H1 (cell line): ENCODE data around the gene SIDT1. TPM values are rescaled to one million over a fixed set of nuclear protein-coding genes. Genes with fewer than 3 reads are reported as not detected.

ENCODE experiments used
- CTCF ChIA-PET: fragments of 300-600 bp; sonication (Branson Sonifier 250); formaldehyde crosslinking; loops from one replicate; lab custom pipeline; 2021; ENCODE audit not compliant: partially characterized antibody; lab: Charles Lee
- POLR2A ChIA-PET: fragments of 300-600 bp; sonication (Branson Sonifier 250); formaldehyde crosslinking; loops from one replicate; lab custom pipeline; 2021; ENCODE audit warnings: inconsistent platforms; ENCODE audit not compliant: partially characterized antibody; lab: Charles Lee
- DNase-seq, 2 experiments: peaks; one replicate each; pipeline versions ENCODE4 v3.0.0 to v3.0.0-alpha.2; 2010 to 2022; ENCODE audit warnings: low spot score in 2 of 2, low read depth in 1 of 2, mixed read lengths in 1 of 2
- FAIRE-seq: peaks from 2 replicates; lab custom pipeline; 2011; peaks lifted over from hg19 to GRCh38; lab: Jason Lieb, UNC
- H2AFZ ChIP-seq: 2 replicates; pipeline ENCODE4 v1.8.1; 2012; ENCODE audit warnings: low read length, inconsistent platforms
- H2AK5ac ChIP-seq: 2 replicates; pipeline ENCODE4 v1.6.1; 2013; ENCODE audit warnings: low read depth, low read length
- H2BK120ac ChIP-seq: replicated peaks from 2 replicates; pipeline ENCODE3; 2013; ENCODE audit warnings: low read depth, low read length, inconsistent platforms
- H2BK12ac ChIP-seq: 2 replicates; pipeline ENCODE4 v1.6.1; 2013; ENCODE audit warnings: low read depth, low read length
- H2BK15ac ChIP-seq: 2 replicates; pipeline ENCODE4 v1.6.1; 2013; ENCODE audit warnings: low read length
- H2BK20ac ChIP-seq: 2 replicates; pipeline ENCODE4 v1.6.1; 2013; ENCODE audit warnings: low read length
- H2BK5ac ChIP-seq: 2 replicates; pipeline ENCODE4 v1.6.1; 2013; ENCODE audit warnings: low read depth, low read length
- H3K14ac ChIP-seq: 2 replicates; pipeline ENCODE4 v1.6.1; 2013; ENCODE audit warnings: inconsistent platforms; ENCODE audit not compliant: insufficient read length
- H3K18ac ChIP-seq: 2 replicates; pipeline ENCODE4 v1.6.1; 2013; ENCODE audit warnings: low read length; ENCODE audit errors: extremely low read depth
- H3K23ac ChIP-seq: 2 replicates; pipeline ENCODE4 v1.6.1; 2013; ENCODE audit warnings: inconsistent platforms; ENCODE audit not compliant: insufficient read length
- H3K23me2 ChIP-seq: 2 replicates; pipeline ENCODE4 v1.6.1; 2013; ENCODE audit warnings: low read depth, low read length
- H3K27ac ChIP-seq: 2 replicates; pipeline ENCODE4 v1.6.1; 2011; ENCODE audit warnings: low read depth, low read length, inconsistent platforms
- H3K27me3 ChIP-seq, 4 experiments: replicated peaks in 1 of 4; 1 replicate in 1 of 4; 2 replicates in 3 of 4; pipeline versions ENCODE4 v1.6.1 to v1.8.1; 2011 to 2013; ENCODE audit warnings: low read length in 3 of 4, mild to moderate bottlenecking in 3 of 4, inconsistent platforms in 2 of 4, mixed read lengths in 2 of 4, moderate library complexity in 1 of 4; ENCODE audit not compliant: control insufficient read depth in 3 of 4, insufficient read depth in 3 of 4; ENCODE audit errors: extremely low read depth in 1 of 4
- H3K36me3 ChIP-seq, 4 experiments: 2 replicates each; pipeline versions ENCODE4 v1.6.1 to v1.8.1; 2011 to 2013; ENCODE audit warnings: mild to moderate bottlenecking in 4 of 4, low read length in 3 of 4, moderate library complexity in 2 of 4, control low read depth in 1 of 4, inconsistent platforms in 1 of 4; ENCODE audit not compliant: insufficient read depth in 4 of 4, control insufficient read depth in 2 of 4
- H3K4ac ChIP-seq: replicated peaks from 2 replicates; pipeline ENCODE3; 2013; ENCODE audit warnings: low read length, low read depth, mixed read lengths, inconsistent platforms; ENCODE audit not compliant: insufficient read length
- H3K4me1 ChIP-seq, 4 experiments: replicated peaks in 1 of 4; 1 replicate in 1 of 4; 2 replicates in 3 of 4; pipeline versions ENCODE4 v1.6.1 to v1.8.1; 2011 to 2013; ENCODE audit warnings: low read length in 3 of 4, inconsistent platforms in 2 of 4, mixed read lengths in 1 of 4; ENCODE audit not compliant: insufficient read depth in 4 of 4, control insufficient read depth in 3 of 4
- H3K4me2 ChIP-seq, 2 experiments: 2 replicates each; pipeline versions ENCODE4 v1.6.1 to v1.8.1; 2011 to 2013; ENCODE audit warnings: low read depth in 2 of 2, low read length in 2 of 2, control low read depth in 1 of 2, inconsistent platforms in 1 of 2, mild to moderate bottlenecking in 1 of 2; ENCODE audit not compliant: insufficient read depth in 1 of 2
- H3K4me3 ChIP-seq, 4 experiments: fragments of 200-600, 300-600 bp in 1 of 4; sonication (generic), shearing (Covaris generic), sonication (Bioruptor Twin) in 1 of 4; 2 replicates each; pipeline versions ENCODE4 v1.5.1 to v1.8.1; 2011 to 2016; ENCODE audit warnings: low read length in 4 of 4, low read depth in 3 of 4, control low read depth in 2 of 4, inconsistent platforms in 2 of 4, mild to moderate bottlenecking in 2 of 4, mixed read lengths in 1 of 4, moderate library complexity in 1 of 4; ENCODE audit not compliant: insufficient read depth in 2 of 4; ENCODE audit errors: extremely low read depth in 1 of 4
- H3K56ac ChIP-seq: replicated peaks from 2 replicates; pipeline ENCODE3; 2013; ENCODE audit warnings: low read depth, mild to moderate bottlenecking, mixed read lengths, low read length, inconsistent platforms; ENCODE audit not compliant: insufficient read length
- H3K79me1 ChIP-seq: 2 replicates; pipeline ENCODE4 v1.6.1; 2013; ENCODE audit warnings: low read depth, low read length, control low read depth
- H3K79me2 ChIP-seq, 2 experiments: 2 replicates each; pipeline versions ENCODE4 v1.6.1 to v1.8.1; 2012 to 2013; ENCODE audit warnings: low read length in 2 of 2, mild to moderate bottlenecking in 2 of 2, inconsistent platforms in 1 of 2; ENCODE audit not compliant: insufficient read depth in 2 of 2, control insufficient read depth in 1 of 2
- H3K9ac ChIP-seq, 4 experiments: replicated peaks in 1 of 4; 1 replicate in 1 of 4; 2 replicates in 3 of 4; pipeline versions ENCODE4 v1.6.1 to v1.8.1; 2011 to 2013; ENCODE audit warnings: low read depth in 3 of 4, low read length in 3 of 4, control low read depth in 2 of 4, mild to moderate bottlenecking in 2 of 4, moderate library complexity in 2 of 4, inconsistent platforms in 1 of 4; ENCODE audit errors: extremely low read depth in 1 of 4
- H3K9me3 ChIP-seq, 2 experiments: 2 replicates each; pipeline versions ENCODE4 v1.6.1 to v1.8.1; 2012 to 2013; ENCODE audit warnings: mild to moderate bottlenecking in 2 of 2, moderate library complexity in 2 of 2, control low read depth in 1 of 2, inconsistent platforms in 1 of 2, low read depth in 1 of 2, low read length in 1 of 2, mixed read lengths in 1 of 2; ENCODE audit not compliant: insufficient read depth in 2 of 2
- H4K20me1 ChIP-seq, 2 experiments: replicated peaks in 1 of 2; 2 replicates each; pipeline versions ENCODE3 to v1.8.1; 2011 to 2013; ENCODE audit warnings: inconsistent platforms in 2 of 2, low read length in 2 of 2, mild to moderate bottlenecking in 1 of 2; ENCODE audit not compliant: insufficient read depth in 2 of 2, control insufficient read depth in 1 of 2
- H4K5ac ChIP-seq: 2 replicates; pipeline ENCODE4 v1.6.1; 2013; ENCODE audit warnings: low read length, low read depth, mixed read lengths, inconsistent platforms; ENCODE audit not compliant: insufficient read length
- H4K8ac ChIP-seq: 2 replicates; pipeline ENCODE4 v1.8.0; 2013; ENCODE audit warnings: mild to moderate bottlenecking, moderate library complexity, low read length, inconsistent platforms; ENCODE audit not compliant: insufficient read depth; ENCODE audit errors: extremely low read depth
- H4K91ac ChIP-seq: replicated peaks from 2 replicates; pipeline ENCODE3; 2013; ENCODE audit warnings: low read length, mixed read lengths, inconsistent platforms; ENCODE audit not compliant: insufficient read length
- ATF3 ChIP-seq: IDR thresholded peaks from 2 replicates; pipeline ENCODE4 v1.6.1; 2011; ENCODE audit warnings: low read depth, mild to moderate bottlenecking, low read length; ENCODE audit not compliant: insufficient read depth
- CHD2 ChIP-seq: IDR thresholded peaks from 2 replicates; pipeline ENCODE4 v1.6.1; 2012; ENCODE audit warnings: low read length, improper control_type of control experiment
- FOSL1 ChIP-seq: IDR thresholded peaks from 2 replicates; pipeline ENCODE4 v1.6.1; 2011; ENCODE audit warnings: mild to moderate bottlenecking, low read depth, low read length, moderate library complexity; ENCODE audit not compliant: insufficient read depth
- JUN ChIP-seq: IDR thresholded peaks from 2 replicates; pipeline ENCODE4 v1.6.1; 2011; ENCODE audit warnings: low read depth, mild to moderate bottlenecking, improper control_type of control experiment, low read length
- POLR2AphosphoS5 ChIP-seq: IDR thresholded peaks from 2 replicates; pipeline ENCODE4 v1.6.1; 2011; ENCODE audit warnings: low read depth, low read length
- SAP30 ChIP-seq: fragments of 300-600 bp; sonication (generic); IDR thresholded peaks from 2 replicates; pipeline ENCODE4 v1.7.1; 2012; ENCODE audit warnings: low read length, moderate library complexity, mild to moderate bottlenecking, inconsistent platforms; ENCODE audit not compliant: insufficient read depth, insufficient replicate concordance
- SIN3A ChIP-seq, 2 experiments: IDR thresholded peaks in 1 of 2; conservative IDR thresholded peaks in 1 of 2; 2 replicates each; pipeline ENCODE4 v1.6.1; 2011 to 2012; ENCODE audit warnings: low read length in 2 of 2, improper control_type of control experiment in 1 of 2, low read depth in 1 of 2, mild to moderate bottlenecking in 1 of 2
- TEAD4 ChIP-seq: IDR thresholded peaks from 2 replicates; pipeline ENCODE4 v1.6.1; 2012; ENCODE audit warnings: low read depth, low read length, inconsistent platforms, mixed read lengths
- WGBS, 2 experiments: shearing (Covaris generic) in 1 of 2; methylation state at CpG; one replicate each; pipeline versions ENCODE4 v1.1.6 to v1.1.7; 2013 to 2015; ENCODE audit warnings: low lambda C conversion rate in 2 of 2, mixed read lengths in 2 of 2, inconsistent platforms in 1 of 2, low coverage in 1 of 2, missing lambda C conversion rate in 1 of 2; ENCODE audit not compliant: insufficient replicate concordance in 2 of 2, insufficient coverage in 1 of 2, insufficient read length in 1 of 2; ENCODE audit errors: extremely low coverage in 1 of 2, missing lambda C conversion rate in 1 of 2; 5-methylcytosine and 5-hydroxymethylcytosine counted together
- polyA plus RNA-seq, 7 experiments: library from polyadenylated mRNA; depleted of rRNA in 3 of 7; stranded (reverse) in 5 of 7; unstranded in 2 of 7; fragments of >200 nt in 5 of 7; fragments of 200-250 nt in 2 of 7; gene quantifications; 1 replicate in 5 of 7; 2 replicates in 1 of 7; 4 replicates in 1 of 7; pipeline versions ENCODE4 v1.2.1 to v1.2.3, GENCODE V29; 2011 to 2013; ENCODE audit warnings: missing spikeins in 2 of 7, mixed read lengths in 2 of 7
- total RNA-seq: library from RNA; stranded (reverse); fragmentation: NEBNext Ultra II Directional; extraction: Animal tissue kit (Norgen Biotek cat#: 25700); gene quantifications from 2 replicates; pipeline ENCODE4 v1.2.1, GENCODE V29; 2021

The SIDT1 gene
- total and polyA plus RNA-seq, 2 of the 8 experiments (the other 6 are each of a cell fraction or from before 2014, with no cell fraction given), result 0.06 TPM; not detected in 1

DNA sequence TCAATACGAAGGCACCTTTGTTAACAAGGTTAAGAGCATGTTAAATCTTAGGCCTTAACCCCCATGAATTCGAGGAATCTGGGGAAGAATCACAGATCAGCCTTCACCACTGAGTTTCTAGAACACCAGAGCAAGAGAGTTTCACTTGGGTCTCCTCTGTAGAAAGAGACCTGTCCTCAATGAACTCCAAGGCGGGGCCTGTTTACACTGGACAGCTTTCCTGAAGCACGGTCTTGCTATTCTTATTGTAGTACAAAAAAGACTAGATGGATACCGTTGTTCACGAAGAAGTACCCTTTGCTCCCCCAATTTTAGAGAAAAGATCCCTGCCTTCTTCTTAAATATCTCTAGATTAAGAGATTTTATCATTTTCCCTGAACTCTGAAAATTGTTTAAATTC, 99.2 kb downstream of the SIDT1 start:
- WGBS, 2 experiments, result 89% methylated on average over 6 of the region's 6 CpGs; no CpG with 5 or more reads in 1 of the 2 experiments
- Histone ChIP-seq H2BK5ac (no peak overlapping the region), H4K8ac (no peak overlapping the region), H3K79me1 (no peaks in the 10 kb centered on the region), H3K79me2 (no peaks in the 10 kb centered on the region), H2BK15ac (no peak overlapping the region), H3K27ac (no peak overlapping the region), H2AFZ (no peak overlapping the region), H2BK20ac (no peak overlapping the region), H3K4me2 (no peak overlapping the region), H4K5ac (no peak overlapping the region), H2AK5ac (no peak overlapping the region), H3K14ac (no peak overlapping the region), H3K23me2 (no peaks in the 10 kb centered on the region), H3K4ac (no peak overlapping the region), H2BK120ac (no peak overlapping the region), H3K9ac (no peak overlapping the region), H3K23ac (no peak overlapping the region), H3K9me3 (no peaks in the 10 kb centered on the region), H3K56ac (no peak overlapping the region), H3K18ac (no peak overlapping the region), H3K36me3 (no peaks in the 10 kb centered on the region), H4K20me1 (no peaks in the 10 kb centered on the region), H3K4me1 (no peaks in the 10 kb centered on the region), H2BK12ac (no peak overlapping the region), H3K4me3 (no peak overlapping the region), H4K91ac (no peak overlapping the region), H3K27me3 (no peaks in the 10 kb centered on the region)
- ChIA-PET POLR2A (no interaction called here), CTCF (interaction anchor here (0.9 to 5.0 kb wide), 5 partner anchors 16 to 135 kb away, joined by 3 to 43 read pairs (median 4); no protein-coding TSS in a partner anchor)
- DNase-seq (no peak), FAIRE-seq (no peak)
- TF ChIP-seq FOSL1 (no peak), CHD2 (no peak), TEAD4 (no peak), ATF3 (no peak), POLR2AphosphoS5 (no peak), SAP30 (no peak), JUN (no peak), SIN3A (conservative IDR thresholded peaks at IDR 0.05 in 1 of 2, IDR thresholded peaks at IDR 0.05 in 1 of 2; ENCODE audit: low read depth in 1 of 2, low read length in 2 of 2) (no peak)
